ENCODE measurements around the gene SLIT3.

GRCh38 chr5:169011009-169011408, 289.9 kb downstream of the SLIT3 start:
- TF ChIP-seq CTCF (conservative IDR thresholded peaks at IDR 0.05; ENCODE audit: low read depth in 2 of 2), result no peak
- no peak for TF ChIP-seq POLR2AphosphoS5 (IDR thresholded peaks at IDR 0.05; ENCODE audit: low read depth)
- no peak for TF ChIP-seq EZH2 (IDR thresholded peaks at IDR 0.05; ENCODE audit: low read depth, unreplicated experiment)
- TF ChIP-seq CREB1 (CRISPR knock-in tag; IDR thresholded peaks at IDR 0.05; ENCODE audit: low read depth), result no peak
- TF ChIP-seq EZH2phosphoT487 (IDR thresholded peaks at IDR 0.05; ENCODE audit: unreplicated experiment), result no peak
- TF ChIP-seq REST (IDR thresholded peaks at IDR 0.05; ENCODE audit: unreplicated experiment), result no peak
- no peak for TF ChIP-seq JUNB (IDR thresholded peaks at IDR 0.05; ENCODE audit: unreplicated experiment)
- no peak for TF ChIP-seq STAT1 (IDR thresholded peaks at IDR 0.05; ENCODE audit: unreplicated experiment)
- TF ChIP-seq NANOG (IDR thresholded peaks at IDR 0.05; ENCODE audit: borderline replicate concordance), result no peak
- no peak for TF ChIP-seq ETS1 (IDR thresholded peaks at IDR 0.05)
- no peak for TF ChIP-seq ZNF331 (CRISPR knock-in tag; IDR thresholded peaks at IDR 0.05; ENCODE audit: low read depth)
- no peak for TF ChIP-seq ZNF462 (CRISPR knock-in tag; IDR thresholded peaks at IDR 0.05)

Measured in GM23338 (cell line).